Measurements from ENCODE around the gene CPVL.

CPVL gene

DNA sequence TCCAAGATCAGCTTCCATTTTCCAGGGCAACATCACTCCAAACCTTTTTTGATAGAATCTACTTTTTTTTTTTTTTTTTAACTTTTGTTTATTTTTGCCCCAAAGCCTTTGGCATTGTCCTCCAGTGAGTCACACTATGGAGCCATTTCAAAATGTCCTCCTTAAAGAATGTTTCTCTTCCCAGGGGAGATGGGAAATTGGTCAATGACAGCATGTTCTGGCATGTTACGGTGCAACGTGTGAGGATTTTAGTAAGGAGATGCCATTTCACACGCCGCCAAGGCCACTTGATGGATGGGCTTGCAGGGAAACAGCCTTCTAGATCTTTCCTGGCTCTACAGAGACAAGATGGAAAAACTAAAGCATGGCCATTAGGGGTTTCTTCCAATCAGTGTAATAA, 157.5 kb downstream of the CPVL start:
- H3K27me3 ChIP-seq (ENCODE audit: control insufficient read depth, insufficient read depth, low read length) = no peaks in the 10 kb centered on the region
- H3K9ac ChIP-seq (ENCODE audit: low read depth, low read length) = no peak overlapping the region
- H3K4me1 ChIP-seq (ENCODE audit: control insufficient read depth, insufficient read depth, low read length) = peaks cover 20% of the 10 kb centered on the region
- no peak overlapping the region for H3K27ac ChIP-seq (ENCODE audit: low read depth, low read length)
- H3K4me3 ChIP-seq (ENCODE audit: low read depth, low read length) = no peak overlapping the region
- H3K9me3 ChIP-seq (ENCODE audit: control insufficient read depth, insufficient read depth, low read length) = no peaks in the 10 kb centered on the region
- no peaks in the 10 kb centered on the region for H3K36me3 ChIP-seq (ENCODE audit: control insufficient read depth, insufficient read depth, low read length)

DNA sequence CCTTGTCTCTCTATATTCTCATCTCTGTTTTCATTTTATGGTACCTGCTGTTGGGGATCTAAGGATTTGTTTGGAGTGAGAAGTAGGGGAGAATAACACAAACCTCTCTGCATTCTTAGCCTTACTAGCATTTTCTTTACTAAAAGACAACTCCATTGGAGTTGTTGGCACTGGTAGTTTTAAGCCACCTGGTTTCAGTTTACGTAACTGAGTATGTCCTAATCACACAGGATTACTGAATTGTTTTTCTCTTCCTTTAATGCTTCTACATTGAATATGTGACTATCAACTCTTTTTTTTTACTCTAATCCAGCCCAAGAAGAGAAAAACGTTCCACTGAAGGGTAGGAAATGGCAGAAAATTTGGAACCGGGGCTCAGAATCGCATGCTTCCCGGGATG, 158.2 kb downstream of the CPVL start:
- Histone ChIP-seq H3K4me1 (ENCODE audit: control insufficient read depth, insufficient read depth, low read length) (peaks cover 20% of the 10 kb centered on the region), H3K27ac (ENCODE audit: low read depth, low read length) (no peak overlapping the region)

DNA sequence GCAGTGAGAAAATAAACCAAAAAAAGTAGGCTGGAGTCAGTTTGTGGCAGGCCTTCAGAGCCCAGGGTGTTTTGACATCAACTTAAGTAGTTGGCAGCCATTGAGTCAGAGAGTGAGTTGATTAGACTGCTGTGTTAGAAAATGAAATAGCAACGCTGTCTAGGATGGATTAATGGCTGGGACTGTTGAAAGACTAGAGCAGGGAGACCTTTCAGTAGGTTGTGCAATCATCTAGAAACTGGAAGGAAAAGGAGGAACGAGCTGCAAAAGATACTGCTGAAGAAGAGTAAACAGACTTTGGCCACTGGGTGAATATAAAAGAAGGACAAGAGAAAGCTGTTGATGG, 159.6 kb downstream of the CPVL start:
- Histone ChIP-seq H3K27me3 (ENCODE audit: control insufficient read depth, insufficient read depth, low read length) (no peaks in the 10 kb centered on the region), H3K4me3 (ENCODE audit: low read depth, low read length) (no peak overlapping the region), H3K9ac (ENCODE audit: low read depth, low read length) (no peak overlapping the region), H3K27ac (ENCODE audit: low read depth, low read length) (no peak overlapping the region), H3K4me1 (ENCODE audit: control insufficient read depth, insufficient read depth, low read length) (peaks cover 20% of the 10 kb centered on the region), H3K9me3 (ENCODE audit: control insufficient read depth, insufficient read depth, low read length) (no peaks in the 10 kb centered on the region), H3K36me3 (ENCODE audit: control insufficient read depth, insufficient read depth, low read length) (no peaks in the 10 kb centered on the region)

More for the DNA sequence above, 158.2 kb downstream of the CPVL start:
- Histone ChIP-seq H3K4me3 (ENCODE audit: low read depth, low read length) (no peak overlapping the region), H3K36me3 (ENCODE audit: control insufficient read depth, insufficient read depth, low read length) (no peaks in the 10 kb centered on the region), H3K9me3 (ENCODE audit: control insufficient read depth, insufficient read depth, low read length) (no peaks in the 10 kb centered on the region), H3K27me3 (ENCODE audit: control insufficient read depth, insufficient read depth, low read length) (no peaks in the 10 kb centered on the region), H3K9ac (ENCODE audit: low read depth, low read length) (no peak overlapping the region)

DNA sequence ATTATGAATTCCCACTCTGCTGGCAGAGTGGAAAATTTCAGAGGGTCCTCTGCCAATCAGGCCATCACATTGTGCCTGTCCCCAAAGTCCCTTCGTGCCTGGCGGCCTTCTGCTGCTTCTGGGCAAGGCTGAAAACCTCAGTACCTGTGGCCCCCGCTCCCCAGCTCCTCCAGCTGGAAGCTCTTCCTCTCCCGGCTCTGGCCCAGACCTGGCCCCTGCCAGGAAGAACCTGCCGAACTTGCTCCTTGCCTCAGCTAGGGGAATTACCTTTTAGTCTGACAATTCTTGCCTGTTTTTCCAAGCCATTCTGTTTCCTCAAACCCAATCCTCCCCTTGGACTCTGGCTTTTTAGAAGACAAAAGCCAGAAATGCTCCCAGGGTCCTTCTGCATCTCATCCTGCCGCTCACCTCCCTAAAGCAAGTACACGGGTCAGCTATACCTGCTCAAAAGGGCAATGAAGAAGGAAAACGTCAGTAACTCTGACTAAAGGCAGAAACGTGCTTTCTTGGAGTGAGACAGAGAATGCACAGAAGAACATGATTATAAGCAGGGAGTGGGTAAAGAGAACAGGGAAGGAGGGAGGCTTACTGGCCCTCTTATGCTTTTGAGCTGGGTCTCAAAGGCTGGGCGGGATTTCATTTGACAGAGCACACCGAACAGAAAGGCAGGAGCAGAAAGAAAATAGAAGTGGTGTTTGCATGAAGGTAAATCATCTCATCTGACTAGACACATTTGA, 160.1 kb downstream of the CPVL start:
- Histone ChIP-seq H3K27me3 (ENCODE audit: control insufficient read depth, insufficient read depth, low read length) (no peaks in the 10 kb centered on the region), H3K9me3 (ENCODE audit: control insufficient read depth, insufficient read depth, low read length) (no peaks in the 10 kb centered on the region), H3K9ac (ENCODE audit: low read depth, low read length) (no peak overlapping the region), H3K27ac (ENCODE audit: low read depth, low read length) (no peak overlapping the region), H3K4me3 (ENCODE audit: low read depth, low read length) (no peak overlapping the region), H3K36me3 (ENCODE audit: control insufficient read depth, insufficient read depth, low read length) (no peaks in the 10 kb centered on the region), H3K4me1 (ENCODE audit: control insufficient read depth, insufficient read depth, low read length) (peaks cover 20% of the 10 kb centered on the region)

DNA sequence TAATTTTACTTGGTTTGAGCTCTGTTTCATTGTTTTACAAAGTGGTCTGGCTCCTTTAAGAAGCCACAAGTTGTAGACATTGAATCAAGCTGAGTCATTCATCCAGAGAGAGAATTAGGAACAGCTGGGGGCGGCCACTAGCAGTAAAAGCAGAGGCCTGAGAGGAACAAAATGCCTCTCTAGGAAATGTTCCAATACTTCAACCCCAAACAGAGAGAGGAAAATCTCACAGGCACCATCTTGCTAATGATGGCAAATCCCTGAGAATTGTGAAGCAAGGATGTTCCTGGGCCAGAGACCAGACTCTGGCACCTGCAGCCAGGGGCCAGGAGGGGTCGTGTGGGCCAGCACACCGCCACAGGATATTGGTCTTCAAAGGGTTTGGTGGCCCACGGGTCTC, 161.7 kb downstream of the CPVL start:
- H3K36me3 ChIP-seq (ENCODE audit: control insufficient read depth, insufficient read depth, low read length) = no peaks in the 10 kb centered on the region
- no peaks in the 10 kb centered on the region for H3K27me3 ChIP-seq (ENCODE audit: control insufficient read depth, insufficient read depth, low read length)
- H3K4me3 ChIP-seq (ENCODE audit: low read depth, low read length) = no peak overlapping the region
- no peaks in the 10 kb centered on the region for H3K9me3 ChIP-seq (ENCODE audit: control insufficient read depth, insufficient read depth, low read length)
- peak overlapping the region; percentile 88 for H3K27ac ChIP-seq (ENCODE audit: low read depth, low read length)
- peaks cover 24% of the 10 kb centered on the region for H3K4me1 ChIP-seq (ENCODE audit: control insufficient read depth, insufficient read depth, low read length)
- no peak overlapping the region; the same call in 1 of the 2 replicates for H3K9ac ChIP-seq (ENCODE audit: low read depth, low read length)

DNA sequence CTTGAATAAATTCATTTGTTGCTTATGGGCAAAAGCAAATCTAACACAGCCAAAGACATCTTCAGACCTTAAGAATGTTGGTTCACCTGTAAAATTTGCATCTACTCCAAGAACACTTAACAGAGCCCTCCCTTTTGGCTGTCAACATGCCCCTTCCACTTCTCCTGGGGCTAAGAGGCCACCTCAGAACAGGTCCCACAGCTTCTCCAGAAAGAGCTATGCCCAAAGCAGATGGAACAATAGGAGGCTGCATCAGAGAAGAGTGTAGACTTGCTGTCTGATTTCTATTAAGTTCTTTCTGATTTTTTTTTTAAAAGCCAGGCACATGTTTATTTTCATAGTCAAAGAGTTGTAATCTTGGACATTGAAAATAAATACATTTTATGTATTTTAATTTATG, 162.1 kb downstream of the CPVL start:
- Histone ChIP-seq H3K4me3 (ENCODE audit: low read depth, low read length) (no peak overlapping the region), H3K36me3 (ENCODE audit: control insufficient read depth, insufficient read depth, low read length) (no peaks in the 10 kb centered on the region), H3K27me3 (ENCODE audit: control insufficient read depth, insufficient read depth, low read length) (no peaks in the 10 kb centered on the region), H3K9ac (ENCODE audit: low read depth, low read length) (no peak overlapping the region; the same call in 1 of the 2 replicates), H3K27ac (ENCODE audit: low read depth, low read length) (peak overlapping the region; percentile 88), H3K4me1 (ENCODE audit: control insufficient read depth, insufficient read depth, low read length) (peaks cover 29% of the 10 kb centered on the region), H3K9me3 (ENCODE audit: control insufficient read depth, insufficient read depth, low read length) (no peaks in the 10 kb centered on the region)

DNA sequence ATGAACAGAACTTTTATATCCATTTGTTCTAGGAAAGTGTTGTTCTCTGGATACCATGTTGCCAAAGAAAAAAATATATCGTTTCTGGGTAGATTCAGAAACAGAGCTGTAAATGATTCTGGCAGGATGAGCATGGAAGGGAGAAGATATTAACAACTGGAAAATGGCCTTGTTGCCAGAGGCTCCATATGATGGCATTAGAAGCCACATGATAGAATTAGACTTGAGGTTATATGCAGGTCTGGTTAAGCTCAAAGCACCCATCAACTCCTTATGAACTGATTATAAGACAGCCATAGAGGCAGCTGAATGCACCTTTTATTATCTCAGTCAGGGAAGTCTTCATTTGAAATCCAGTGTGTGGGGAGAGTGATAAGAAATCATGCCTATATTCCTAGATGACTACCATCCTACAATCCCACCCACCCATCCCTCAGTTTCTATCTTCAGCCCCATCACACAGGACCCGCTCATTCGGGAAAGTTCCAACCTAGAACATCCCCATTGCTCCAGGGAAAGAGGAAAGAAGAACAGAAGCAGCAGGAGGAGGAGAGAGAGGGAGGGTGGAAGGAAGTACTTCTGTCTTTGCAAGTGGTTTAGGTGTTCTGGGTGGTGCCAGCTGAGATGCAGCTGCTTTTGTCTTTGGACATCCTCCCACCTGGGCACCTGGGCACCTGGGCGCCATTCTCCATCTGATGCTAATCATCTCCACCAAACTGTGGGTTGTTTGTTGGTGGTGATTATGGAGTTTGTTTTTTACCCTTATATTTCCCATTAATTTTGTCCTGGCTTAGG, 162.7 kb downstream of the CPVL start:
- H3K4me3 ChIP-seq (ENCODE audit: low read depth, low read length) = no peak overlapping the region
- no peaks in the 10 kb centered on the region for H3K36me3 ChIP-seq (ENCODE audit: control insufficient read depth, insufficient read depth, low read length)
- H3K27ac ChIP-seq (ENCODE audit: low read depth, low read length) = no peak overlapping the region
- no peak overlapping the region for H3K9ac ChIP-seq (ENCODE audit: low read depth, low read length)
- no peaks in the 10 kb centered on the region for H3K27me3 ChIP-seq (ENCODE audit: control insufficient read depth, insufficient read depth, low read length)
- peaks cover 29% of the 10 kb centered on the region for H3K4me1 ChIP-seq (ENCODE audit: control insufficient read depth, insufficient read depth, low read length)
- no peaks in the 10 kb centered on the region for H3K9me3 ChIP-seq (ENCODE audit: control insufficient read depth, insufficient read depth, low read length)

DNA sequence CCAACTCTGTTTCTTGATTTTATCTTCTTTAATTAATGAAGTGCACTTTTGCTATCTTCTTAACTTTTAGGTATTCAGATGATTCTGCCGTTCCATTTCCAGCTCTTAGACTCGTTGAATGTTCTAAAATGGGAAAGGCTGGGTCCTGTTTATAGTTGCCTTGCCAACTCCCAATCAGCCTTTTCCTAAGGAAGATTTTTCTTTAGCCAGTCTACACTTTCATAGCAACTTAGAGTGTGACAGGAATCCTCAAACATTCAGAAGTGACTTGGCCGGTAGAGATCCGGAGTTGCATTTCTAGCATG, 165.2 kb downstream of the CPVL start:
- Histone ChIP-seq H3K27ac (ENCODE audit: low read depth, low read length) (no peak overlapping the region), H3K36me3 (ENCODE audit: control insufficient read depth, insufficient read depth, low read length) (no peaks in the 10 kb centered on the region), H3K9ac (ENCODE audit: low read depth, low read length) (no peak overlapping the region), H3K27me3 (ENCODE audit: control insufficient read depth, insufficient read depth, low read length) (no peaks in the 10 kb centered on the region), H3K4me1 (ENCODE audit: control insufficient read depth, insufficient read depth, low read length) (peaks cover 28% of the 10 kb centered on the region), H3K4me3 (ENCODE audit: low read depth, low read length) (no peak overlapping the region), H3K9me3 (ENCODE audit: control insufficient read depth, insufficient read depth, low read length) (no peaks in the 10 kb centered on the region)

DNA sequence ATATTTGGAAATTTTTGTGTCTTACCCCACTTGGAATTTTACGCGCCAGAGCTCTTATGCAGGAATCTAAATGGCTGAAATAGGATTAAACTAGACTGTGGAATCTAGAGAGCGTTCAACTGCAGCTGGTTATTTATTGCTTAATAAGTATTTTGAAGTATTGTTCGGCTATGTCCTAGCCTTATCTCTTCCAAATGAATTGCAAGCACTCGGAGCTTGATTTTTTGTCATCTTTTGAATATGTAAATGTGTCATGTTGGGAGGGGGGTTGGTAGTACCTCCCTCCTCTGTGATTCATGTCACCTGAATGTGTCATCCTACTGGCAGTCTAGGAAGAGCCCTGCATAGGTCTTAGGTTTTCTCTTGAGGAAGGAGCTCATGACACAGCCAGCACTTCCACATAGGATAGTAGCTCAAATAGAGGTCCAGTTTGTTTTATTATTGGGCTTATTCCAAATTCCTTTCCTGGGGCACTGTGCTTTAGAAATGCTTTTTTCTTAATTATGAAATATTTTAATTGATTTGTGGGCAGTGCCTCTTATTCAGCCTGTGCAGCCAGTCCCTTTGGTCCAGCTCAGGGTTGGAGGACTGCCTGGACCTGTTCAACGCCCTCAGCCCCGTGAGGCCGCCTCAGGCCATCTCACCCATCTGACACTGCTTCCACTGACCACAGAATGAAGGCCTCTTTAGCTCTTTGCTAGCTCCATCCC, 165.7 kb downstream of the CPVL start:
- no peak overlapping the region for H3K9ac ChIP-seq (ENCODE audit: low read depth, low read length)
- H3K4me3 ChIP-seq (ENCODE audit: low read depth, low read length) = no peak overlapping the region
- no peak overlapping the region for H3K27ac ChIP-seq (ENCODE audit: low read depth, low read length)
- peaks cover 26% of the 10 kb centered on the region for H3K4me1 ChIP-seq (ENCODE audit: control insufficient read depth, insufficient read depth, low read length)
- H3K27me3 ChIP-seq (ENCODE audit: control insufficient read depth, insufficient read depth, low read length) = no peaks in the 10 kb centered on the region
- H3K36me3 ChIP-seq (ENCODE audit: control insufficient read depth, insufficient read depth, low read length) = no peaks in the 10 kb centered on the region
- H3K9me3 ChIP-seq (ENCODE audit: control insufficient read depth, insufficient read depth, low read length) = no peaks in the 10 kb centered on the region

DNA sequence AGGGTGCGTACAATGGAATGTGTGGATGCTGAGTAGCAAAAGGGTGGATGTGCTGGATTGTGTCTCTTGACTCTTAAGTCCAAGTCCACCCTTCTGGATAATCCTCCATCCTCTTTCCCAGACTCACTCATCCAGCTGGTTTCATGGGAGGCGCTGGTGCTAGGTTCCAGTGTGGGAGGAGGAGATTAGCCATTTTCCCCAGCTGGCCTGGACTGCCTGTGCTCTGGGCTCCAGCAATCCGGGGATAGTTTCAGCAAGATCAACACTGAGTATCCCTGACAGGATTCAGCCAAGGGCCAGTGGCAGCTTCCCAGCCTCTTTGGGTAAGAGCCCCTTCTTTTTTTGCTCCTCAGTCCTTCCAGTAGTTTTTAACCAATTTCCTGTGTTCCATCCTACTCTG, 166.6 kb downstream of the CPVL start:
- Histone ChIP-seq H3K27me3 (ENCODE audit: control insufficient read depth, insufficient read depth, low read length) (no peaks in the 10 kb centered on the region), H3K27ac (ENCODE audit: low read depth, low read length) (no peak overlapping the region), H3K9me3 (ENCODE audit: control insufficient read depth, insufficient read depth, low read length) (no peaks in the 10 kb centered on the region), H3K4me1 (ENCODE audit: control insufficient read depth, insufficient read depth, low read length) (peaks cover 23% of the 10 kb centered on the region), H3K4me3 (ENCODE audit: low read depth, low read length) (no peak overlapping the region), H3K9ac (ENCODE audit: low read depth, low read length) (no peak overlapping the region), H3K36me3 (ENCODE audit: control insufficient read depth, insufficient read depth, low read length) (no peaks in the 10 kb centered on the region)

DNA sequence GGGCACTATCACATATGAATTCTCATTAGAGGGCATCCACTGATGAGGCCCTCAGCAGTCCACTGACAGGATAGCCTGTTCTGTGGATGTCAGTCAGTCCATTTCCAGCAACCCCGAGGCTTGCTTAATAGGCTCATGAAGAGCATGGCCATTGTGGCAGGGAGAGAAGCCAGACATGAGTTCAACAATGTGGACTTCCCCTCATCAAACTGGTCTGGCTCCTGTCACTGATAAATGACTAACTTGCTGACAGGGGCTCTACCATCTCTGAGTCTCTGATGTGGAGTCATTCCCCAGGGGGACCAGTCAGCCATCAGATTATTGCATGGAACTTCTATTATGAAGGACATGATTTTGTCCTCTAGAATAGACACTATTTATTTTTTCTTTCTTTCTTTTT, 168.5 kb downstream of the CPVL start:
- H3K4me1 ChIP-seq (ENCODE audit: control insufficient read depth, insufficient read depth, low read length) = peaks cover 15% of the 10 kb centered on the region
- H3K4me3 ChIP-seq (ENCODE audit: low read depth, low read length) = no peak overlapping the region
- H3K27me3 ChIP-seq (ENCODE audit: control insufficient read depth, insufficient read depth, low read length) = no peaks in the 10 kb centered on the region
- H3K9ac ChIP-seq (ENCODE audit: low read depth, low read length) = no peak overlapping the region
- no peaks in the 10 kb centered on the region for H3K36me3 ChIP-seq (ENCODE audit: control insufficient read depth, insufficient read depth, low read length)
- H3K9me3 ChIP-seq (ENCODE audit: control insufficient read depth, insufficient read depth, low read length) = no peaks in the 10 kb centered on the region
- H3K27ac ChIP-seq (ENCODE audit: low read depth, low read length) = no peak overlapping the region
